Measurements from ENCODE around the gene PELI2.

- TF ChIP-seq OSR1 (CRISPR knock-in tag; IDR thresholded peaks at IDR 0.05) (no peak), PATZ1 (CRISPR knock-in tag; IDR thresholded peaks at IDR 0.05; ENCODE audit: borderline replicate concordance) (no peak), CSDC2 (CRISPR knock-in tag; IDR thresholded peaks at IDR 0.05) (no peak), RARB (CRISPR knock-in tag; IDR thresholded peaks at IDR 0.05) (no peak), ZFP30 (CRISPR knock-in tag; IDR thresholded peaks at IDR 0.05) (no peak)
- TF ChIP-seq, protein P1, sequence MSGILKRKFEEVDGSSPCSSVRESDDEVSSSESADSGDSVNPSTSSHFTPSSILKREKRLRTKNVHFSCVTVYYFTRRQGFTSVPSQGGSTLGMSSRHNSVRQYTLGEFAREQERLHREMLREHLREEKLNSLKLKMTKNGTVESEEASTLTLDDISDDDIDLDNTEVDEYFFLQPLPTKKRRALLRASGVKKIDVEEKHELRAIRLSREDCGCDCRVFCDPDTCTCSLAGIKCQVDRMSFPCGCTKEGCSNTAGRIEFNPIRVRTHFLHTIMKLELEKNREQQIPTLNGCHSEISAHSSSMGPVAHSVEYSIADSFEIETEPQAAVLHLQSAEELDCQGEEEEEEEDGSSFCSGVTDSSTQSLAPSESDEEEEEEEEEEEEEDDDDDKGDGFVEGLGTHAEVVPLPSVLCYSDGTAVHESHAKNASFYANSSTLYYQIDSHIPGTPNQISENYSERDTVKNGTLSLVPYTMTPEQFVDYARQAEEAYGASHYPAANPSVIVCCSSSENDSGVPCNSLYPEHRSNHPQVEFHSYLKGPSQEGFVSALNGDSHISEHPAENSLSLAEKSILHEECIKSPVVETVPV (CRISPR knock-in tag; IDR thresholded peaks at IDR 0.05): no peak
Observed at GRCh38 chr14:56196274-56196673, 78.1 kb downstream of the PELI2 start.

All from SK-N-SH treated with all-trans-retinoic acid at 6 μM for 48 hours (cell line).